Measurements from ENCODE around the gene PSPN. TPM values are rescaled to one million over a fixed set of nuclear protein-coding genes. Genes with fewer than 3 reads are reported as not detected.

PSPN gene
- total and polyA plus RNA-seq, 9 of the 15 experiments (the other 6 are each of a cell fraction or from before 2014, with no cell fraction given), result 0.21 to 1.1 (median 0.58) TPM

DNA sequence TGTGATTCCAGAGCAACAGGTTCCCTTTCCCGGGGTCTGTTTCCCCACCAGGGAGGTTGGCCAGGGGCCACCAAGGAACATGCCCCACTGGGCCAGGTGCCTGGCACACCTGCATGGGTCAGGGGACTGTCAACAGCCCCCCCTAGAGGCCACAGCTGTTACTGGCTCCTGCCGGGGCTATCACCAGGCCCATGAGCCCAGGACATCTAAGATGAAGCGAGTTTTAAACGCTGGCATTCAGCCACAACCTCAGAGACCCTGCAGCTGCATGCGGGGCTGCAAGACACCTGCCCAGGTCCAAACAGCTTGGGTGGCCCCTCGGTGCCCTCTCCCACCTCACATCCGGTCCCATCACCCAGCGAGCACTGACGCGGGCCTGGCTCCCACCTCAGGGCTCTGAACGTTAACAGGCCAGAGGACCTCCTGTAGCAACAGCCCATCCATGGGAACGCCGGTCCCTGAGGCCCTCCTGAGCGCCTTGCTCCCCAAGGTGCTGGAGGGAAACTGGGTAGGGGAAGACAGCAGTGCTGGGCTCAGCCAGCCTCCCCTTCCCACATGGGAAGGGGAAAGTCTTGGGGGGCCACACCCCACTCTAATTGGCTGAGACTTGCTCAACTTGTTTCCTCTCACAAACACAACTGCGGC, 36.8 kb upstream of the PSPN start (continued):
- TF ChIP-seq, protein P1, sequence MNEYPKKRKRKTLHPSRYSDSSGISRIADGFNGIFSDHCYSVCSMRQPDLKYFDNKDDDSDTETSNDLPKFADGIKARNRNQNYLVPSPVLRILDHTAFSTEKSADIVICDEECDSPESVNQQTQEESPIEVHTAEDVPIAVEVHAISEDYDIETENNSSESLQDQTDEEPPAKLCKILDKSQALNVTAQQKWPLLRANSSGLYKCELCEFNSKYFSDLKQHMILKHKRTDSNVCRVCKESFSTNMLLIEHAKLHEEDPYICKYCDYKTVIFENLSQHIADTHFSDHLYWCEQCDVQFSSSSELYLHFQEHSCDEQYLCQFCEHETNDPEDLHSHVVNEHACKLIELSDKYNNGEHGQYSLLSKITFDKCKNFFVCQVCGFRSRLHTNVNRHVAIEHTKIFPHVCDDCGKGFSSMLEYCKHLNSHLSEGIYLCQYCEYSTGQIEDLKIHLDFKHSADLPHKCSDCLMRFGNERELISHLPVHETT (CRISPR knock-in tag; conservative IDR thresholded peaks at IDR 0.05 in 1 of 2, IDR thresholded peaks at IDR 0.05 in 1 of 2), result no peak
- TF ChIP-seq RAD21 (CRISPR knock-in tag; conservative IDR thresholded peaks at IDR 0.05 in 1 of 2, IDR thresholded peaks at IDR 0.05 in 1 of 2) (peak in 1 of 2 experiments; percentile 51; a peak in 2 of 4 replicates), ZFP30 (CRISPR knock-in tag; IDR thresholded peaks at IDR 0.05; ENCODE audit: borderline replicate concordance) (no peak), ZNF23 (CRISPR knock-in tag; IDR thresholded peaks at IDR 0.05) (no peak), IRF2 (CRISPR knock-in tag; IDR thresholded peaks at IDR 0.05) (no peak), PHTF2 (CRISPR knock-in tag; IDR thresholded peaks at IDR 0.05) (no peak), TOE1 (IDR thresholded peaks at IDR 0.05; ENCODE audit: borderline replicate concordance) (no peak), TOE1 (CRISPR knock-in tag; IDR thresholded peaks at IDR 0.05; ENCODE audit: borderline replicate concordance, low read depth) (no peak), HNRNPH1 (optimal IDR thresholded peaks at IDR 0.05; ENCODE audit: low read depth, low read length) (no peak), HCFC1 (IDR thresholded peaks at IDR 0.05; ENCODE audit: low read depth, low read length) (no peak), ZNF282 (CRISPR knock-in tag; IDR thresholded peaks at IDR 0.05) (no peak), KAT8 (IDR thresholded peaks at IDR 0.05; ENCODE audit: low read depth) (no peak), MAFG (tag; conservative IDR thresholded peaks at IDR 0.05) (no peak), ZNF124 (CRISPR knock-in tag; IDR thresholded peaks at IDR 0.05) (no peak), MCM7 (IDR thresholded peaks at IDR 0.05) (no peak), TCF7 (IDR thresholded peaks at IDR 0.05; ENCODE audit: borderline replicate concordance) (no peak), BRCA1 (IDR thresholded peaks at IDR 0.05) (no peak), BRCA1 (CRISPR knock-in tag; IDR thresholded peaks at IDR 0.05) (no peak), HMG20B (CRISPR knock-in tag; IDR thresholded peaks at IDR 0.05) (no peak), NR4A1 (CRISPR knock-in tag; IDR thresholded peaks at IDR 0.05) (no peak), NR4A1 (tag; IDR thresholded peaks at IDR 0.05) (no peak)
- TF ChIP-seq, protein P2, sequence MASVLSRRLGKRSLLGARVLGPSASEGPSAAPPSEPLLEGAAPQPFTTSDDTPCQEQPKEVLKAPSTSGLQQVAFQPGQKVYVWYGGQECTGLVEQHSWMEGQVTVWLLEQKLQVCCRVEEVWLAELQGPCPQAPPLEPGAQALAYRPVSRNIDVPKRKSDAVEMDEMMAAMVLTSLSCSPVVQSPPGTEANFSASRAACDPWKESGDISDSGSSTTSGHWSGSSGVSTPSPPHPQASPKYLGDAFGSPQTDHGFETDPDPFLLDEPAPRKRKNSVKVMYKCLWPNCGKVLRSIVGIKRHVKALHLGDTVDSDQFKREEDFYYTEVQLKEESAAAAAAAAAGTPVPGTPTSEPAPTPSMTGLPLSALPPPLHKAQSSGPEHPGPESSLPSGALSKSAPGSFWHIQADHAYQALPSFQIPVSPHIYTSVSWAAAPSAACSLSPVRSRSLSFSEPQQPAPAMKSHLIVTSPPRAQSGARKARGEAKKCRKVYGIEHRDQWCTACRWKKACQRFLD (CRISPR knock-in tag; IDR thresholded peaks at IDR 0.05), result no peak
- TF ChIP-seq, protein P3, sequence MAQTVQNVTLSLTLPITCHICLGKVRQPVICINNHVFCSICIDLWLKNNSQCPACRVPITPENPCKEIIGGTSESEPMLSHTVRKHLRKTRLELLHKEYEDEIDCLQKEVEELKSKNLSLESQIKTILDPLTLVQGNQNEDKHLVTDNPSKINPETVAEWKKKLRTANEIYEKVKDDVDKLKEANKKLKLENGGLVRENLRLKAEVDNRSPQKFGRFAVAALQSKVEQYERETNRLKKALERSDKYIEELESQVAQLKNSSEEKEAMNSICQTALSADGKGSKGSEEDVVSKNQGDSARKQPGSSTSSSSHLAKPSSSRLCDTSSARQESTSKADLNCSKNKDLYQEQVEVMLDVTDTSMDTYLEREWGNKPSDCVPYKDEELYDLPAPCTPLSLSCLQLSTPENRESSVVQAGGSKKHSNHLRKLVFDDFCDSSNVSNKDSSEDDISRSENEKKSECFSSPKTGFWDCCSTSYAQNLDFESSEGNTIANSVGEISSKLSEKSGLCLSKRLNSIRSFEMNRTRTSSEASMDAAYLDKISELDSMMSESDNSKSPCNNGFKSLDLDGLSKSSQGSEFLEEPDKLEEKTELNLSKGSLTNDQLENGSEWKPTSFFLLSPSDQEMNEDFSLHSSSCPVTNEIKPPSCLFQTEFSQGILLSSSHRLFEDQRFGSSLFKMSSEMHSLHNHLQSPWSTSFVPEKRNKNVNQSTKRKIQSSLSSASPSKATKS (CRISPR knock-in tag; IDR thresholded peaks at IDR 0.05), result no peak
- TF ChIP-seq, protein P4, sequence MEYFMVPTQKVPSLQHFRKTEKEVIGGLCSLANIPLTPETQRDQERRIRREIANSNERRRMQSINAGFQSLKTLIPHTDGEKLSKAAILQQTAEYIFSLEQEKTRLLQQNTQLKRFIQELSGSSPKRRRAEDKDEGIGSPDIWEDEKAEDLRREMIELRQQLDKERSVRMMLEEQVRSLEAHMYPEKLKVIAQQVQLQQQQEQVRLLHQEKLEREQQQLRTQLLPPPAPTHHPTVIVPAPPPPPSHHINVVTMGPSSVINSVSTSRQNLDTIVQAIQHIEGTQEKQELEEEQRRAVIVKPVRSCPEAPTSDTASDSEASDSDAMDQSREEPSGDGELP (CRISPR knock-in tag; IDR thresholded peaks at IDR 0.05; ENCODE audit: borderline replicate concordance), result peak; percentile 46; the same call in 1 of the 2 replicates
